22Rv1 (cell line): Measurements from ENCODE around the gene TENT5A.

Experiments
- H3K27ac ChIP-seq: fragments of 450-650 bp; 2 replicates; pipeline ENCODE4 v1.5.1; 2017
- ZFX ChIP-seq: fragments of 450-650 bp; IDR thresholded peaks from 2 replicates; pipeline ENCODE4 v1.6.1; 2017; ENCODE audit warnings: antibody characterized with exemption, borderline replicate concordance
- TF ChIP-seq, protein P1 (sequence below): fragments of 450-650 bp; IDR thresholded peaks from 2 replicates; pipeline ENCODE4 v1.5.1; 2017; ENCODE audit warnings: mild to moderate bottlenecking

Gene TENT5A

GRCh38 chr6:81771097-81771496 is 18.6 kb upstream of the TENT5A start:
- no peak overlapping the region for H3K27ac ChIP-seq
- TF ChIP-seq, protein P1, sequence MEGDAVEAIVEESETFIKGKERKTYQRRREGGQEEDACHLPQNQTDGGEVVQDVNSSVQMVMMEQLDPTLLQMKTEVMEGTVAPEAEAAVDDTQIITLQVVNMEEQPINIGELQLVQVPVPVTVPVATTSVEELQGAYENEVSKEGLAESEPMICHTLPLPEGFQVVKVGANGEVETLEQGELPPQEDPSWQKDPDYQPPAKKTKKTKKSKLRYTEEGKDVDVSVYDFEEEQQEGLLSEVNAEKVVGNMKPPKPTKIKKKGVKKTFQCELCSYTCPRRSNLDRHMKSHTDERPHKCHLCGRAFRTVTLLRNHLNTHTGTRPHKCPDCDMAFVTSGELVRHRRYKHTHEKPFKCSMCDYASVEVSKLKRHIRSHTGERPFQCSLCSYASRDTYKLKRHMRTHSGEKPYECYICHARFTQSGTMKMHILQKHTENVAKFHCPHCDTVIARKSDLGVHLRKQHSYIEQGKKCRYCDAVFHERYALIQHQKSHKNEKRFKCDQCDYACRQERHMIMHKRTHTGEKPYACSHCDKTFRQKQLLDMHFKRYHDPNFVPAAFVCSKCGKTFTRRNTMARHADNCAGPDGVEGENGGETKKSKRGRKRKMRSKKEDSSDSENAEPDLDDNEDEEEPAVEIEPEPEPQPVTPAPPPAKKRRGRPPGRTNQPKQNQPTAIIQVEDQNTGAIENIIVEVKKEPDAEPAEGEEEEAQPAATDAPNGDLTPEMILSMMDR = no peak
- TF ChIP-seq ZFX = no peak

DNA sequence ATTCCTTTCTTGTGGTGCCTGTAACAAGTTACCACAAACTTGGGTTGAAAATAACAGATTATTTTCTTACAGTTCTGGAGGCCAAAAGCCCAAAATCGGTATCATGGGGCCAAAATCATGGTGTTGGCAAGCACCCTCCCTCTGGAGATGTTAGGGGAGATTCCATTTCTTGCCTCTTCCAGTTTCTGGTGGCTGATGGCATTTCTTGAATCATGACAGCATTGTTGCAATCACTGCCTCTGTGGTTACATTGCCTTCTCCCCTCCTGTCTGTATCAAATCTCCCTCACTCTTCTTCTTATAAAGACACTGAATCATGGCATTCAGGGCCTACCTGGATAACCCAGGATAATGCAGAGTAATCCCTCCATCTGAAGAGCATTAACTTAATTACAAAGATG is 17.9 kb upstream of the TENT5A start:
- no peak for TF ChIP-seq ZFX
- TF ChIP-seq, protein P1 = no peak
- H3K27ac ChIP-seq = no peak overlapping the region

DNA sequence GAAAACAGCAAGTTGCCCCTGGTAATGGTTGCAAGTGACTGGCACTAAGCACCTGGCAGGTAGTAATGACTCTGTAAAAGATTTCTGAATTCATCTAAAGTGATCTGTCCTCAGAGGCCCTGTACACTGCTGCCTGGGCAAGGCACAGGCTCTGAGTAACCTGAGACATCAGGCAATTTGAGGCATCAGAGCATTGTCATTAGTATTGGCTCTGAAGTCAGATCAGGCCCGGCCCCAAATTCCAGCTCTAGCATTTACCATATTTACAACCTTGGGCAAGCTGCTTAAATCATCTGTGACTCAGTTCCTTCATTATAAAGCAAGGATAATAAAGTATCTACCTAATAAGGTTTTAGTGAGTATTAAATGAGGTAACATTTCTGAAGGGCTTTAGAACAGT is 17.3 kb upstream of the TENT5A start:
- no peak for TF ChIP-seq ZFX
- TF ChIP-seq, protein P1 = no peak
- no peak overlapping the region for H3K27ac ChIP-seq

GRCh38 chr6:81768150-81768942 is 15.9 kb upstream of the TENT5A start:
- no peak overlapping the region for H3K27ac ChIP-seq
- TF ChIP-seq, protein P1 = no peak
- no peak for TF ChIP-seq ZFX

GRCh38 chr6:81767163-81767891 is 14.8 kb upstream of the TENT5A start:
- no peak overlapping the region for H3K27ac ChIP-seq
- TF ChIP-seq, protein P1 = no peak
- TF ChIP-seq ZFX = no peak

- no peak overlapping the region for H3K27ac ChIP-seq
- TF ChIP-seq, protein P1 = no peak
- no peak for TF ChIP-seq ZFX
Measured at GRCh38 chr6:81766482-81767069, 14.1 kb upstream of the TENT5A start.

DNA sequence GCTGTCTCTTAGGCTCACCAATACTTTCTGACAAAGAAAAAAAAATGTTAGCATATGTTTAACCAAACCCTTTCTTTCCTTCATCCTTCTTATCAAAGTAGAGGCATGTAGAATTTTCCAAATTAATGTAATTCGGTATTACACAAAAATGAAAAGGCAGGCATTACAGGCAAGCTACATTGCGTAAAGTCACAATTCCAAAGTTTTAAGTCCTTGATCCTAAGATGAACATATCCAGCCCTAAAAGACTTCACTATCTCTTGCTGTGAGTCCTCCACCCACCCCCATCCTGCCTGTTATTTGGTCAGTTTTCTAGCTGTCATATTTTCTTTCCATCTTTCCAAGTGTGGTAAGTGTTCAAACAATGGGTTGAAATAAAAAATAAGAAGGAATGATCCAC is 12.1 kb upstream of the TENT5A start:
- TF ChIP-seq, protein P1 = no peak
- no peak for TF ChIP-seq ZFX
- H3K27ac ChIP-seq = no peak overlapping the region
